Neural cell (in vitro differentiated cells): ENCODE results near the gene PRPF40B.

ENCODE experiments used
- EP300 ChIP-seq: fragments of 450-650 bp; conservative IDR thresholded peaks from 2 replicates; pipeline ENCODE4 v1.6.1; 2014; ENCODE audit warnings: antibody characterized with exemption, mild to moderate bottlenecking, moderate library complexity; ENCODE audit not compliant: poor library complexity, severe bottlenecking
- TF ChIP-seq, protein P1 (sequence below): fragments of 450-650 bp; IDR thresholded peaks from 2 replicates; pipeline ENCODE4 v1.5.1; 2014; ENCODE audit warnings: antibody characterized with exemption, mild to moderate bottlenecking, moderate library complexity; ENCODE audit not compliant: poor library complexity, severe bottlenecking

DNA sequence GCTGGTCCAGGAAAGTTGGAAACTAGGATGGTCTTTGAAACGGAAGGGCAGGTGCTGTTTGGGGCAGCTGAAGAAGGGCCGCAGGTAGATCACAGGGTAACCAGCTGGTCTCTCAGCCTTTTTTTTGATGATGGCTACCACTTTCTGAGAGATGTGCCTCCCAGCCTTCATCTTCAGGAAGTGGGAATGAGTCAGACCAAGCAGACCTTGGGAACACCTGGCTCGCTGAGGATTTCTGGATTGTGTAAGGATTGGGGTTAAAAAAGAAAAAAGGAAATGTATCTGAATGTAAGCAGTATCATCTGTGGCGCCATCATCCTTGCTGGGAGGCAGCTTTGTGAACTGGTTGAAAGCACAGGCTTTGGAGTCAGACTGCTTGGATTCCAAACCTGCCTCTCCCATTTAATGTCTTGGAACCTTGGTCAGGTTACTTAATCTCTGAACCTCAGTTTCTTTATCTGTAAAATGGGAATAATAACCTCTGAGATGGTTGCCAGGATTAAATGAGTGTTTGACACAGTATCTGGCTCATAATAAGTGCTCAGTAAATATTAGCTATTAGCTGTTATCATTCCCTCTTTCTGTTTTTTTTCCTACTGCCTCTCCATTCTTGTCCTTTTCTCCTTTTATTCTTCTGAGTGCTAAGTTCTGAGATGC is 1.7 kb downstream of the PRPF40B start:
- TF ChIP-seq EP300, result no peak
- TF ChIP-seq, protein P1, sequence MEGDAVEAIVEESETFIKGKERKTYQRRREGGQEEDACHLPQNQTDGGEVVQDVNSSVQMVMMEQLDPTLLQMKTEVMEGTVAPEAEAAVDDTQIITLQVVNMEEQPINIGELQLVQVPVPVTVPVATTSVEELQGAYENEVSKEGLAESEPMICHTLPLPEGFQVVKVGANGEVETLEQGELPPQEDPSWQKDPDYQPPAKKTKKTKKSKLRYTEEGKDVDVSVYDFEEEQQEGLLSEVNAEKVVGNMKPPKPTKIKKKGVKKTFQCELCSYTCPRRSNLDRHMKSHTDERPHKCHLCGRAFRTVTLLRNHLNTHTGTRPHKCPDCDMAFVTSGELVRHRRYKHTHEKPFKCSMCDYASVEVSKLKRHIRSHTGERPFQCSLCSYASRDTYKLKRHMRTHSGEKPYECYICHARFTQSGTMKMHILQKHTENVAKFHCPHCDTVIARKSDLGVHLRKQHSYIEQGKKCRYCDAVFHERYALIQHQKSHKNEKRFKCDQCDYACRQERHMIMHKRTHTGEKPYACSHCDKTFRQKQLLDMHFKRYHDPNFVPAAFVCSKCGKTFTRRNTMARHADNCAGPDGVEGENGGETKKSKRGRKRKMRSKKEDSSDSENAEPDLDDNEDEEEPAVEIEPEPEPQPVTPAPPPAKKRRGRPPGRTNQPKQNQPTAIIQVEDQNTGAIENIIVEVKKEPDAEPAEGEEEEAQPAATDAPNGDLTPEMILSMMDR, result no peak
